Measurements from ENCODE around the gene HRAS.
A peak's percentile ranks its signal among the peaks of the same experiment; 100 is the strongest.
"Not testable (repeated sequence)": the region's sequence is repeated elsewhere in the genome, so short reads cannot be mapped to it uniquely, and the experiment has no call there.

The HRAS gene

DNA sequence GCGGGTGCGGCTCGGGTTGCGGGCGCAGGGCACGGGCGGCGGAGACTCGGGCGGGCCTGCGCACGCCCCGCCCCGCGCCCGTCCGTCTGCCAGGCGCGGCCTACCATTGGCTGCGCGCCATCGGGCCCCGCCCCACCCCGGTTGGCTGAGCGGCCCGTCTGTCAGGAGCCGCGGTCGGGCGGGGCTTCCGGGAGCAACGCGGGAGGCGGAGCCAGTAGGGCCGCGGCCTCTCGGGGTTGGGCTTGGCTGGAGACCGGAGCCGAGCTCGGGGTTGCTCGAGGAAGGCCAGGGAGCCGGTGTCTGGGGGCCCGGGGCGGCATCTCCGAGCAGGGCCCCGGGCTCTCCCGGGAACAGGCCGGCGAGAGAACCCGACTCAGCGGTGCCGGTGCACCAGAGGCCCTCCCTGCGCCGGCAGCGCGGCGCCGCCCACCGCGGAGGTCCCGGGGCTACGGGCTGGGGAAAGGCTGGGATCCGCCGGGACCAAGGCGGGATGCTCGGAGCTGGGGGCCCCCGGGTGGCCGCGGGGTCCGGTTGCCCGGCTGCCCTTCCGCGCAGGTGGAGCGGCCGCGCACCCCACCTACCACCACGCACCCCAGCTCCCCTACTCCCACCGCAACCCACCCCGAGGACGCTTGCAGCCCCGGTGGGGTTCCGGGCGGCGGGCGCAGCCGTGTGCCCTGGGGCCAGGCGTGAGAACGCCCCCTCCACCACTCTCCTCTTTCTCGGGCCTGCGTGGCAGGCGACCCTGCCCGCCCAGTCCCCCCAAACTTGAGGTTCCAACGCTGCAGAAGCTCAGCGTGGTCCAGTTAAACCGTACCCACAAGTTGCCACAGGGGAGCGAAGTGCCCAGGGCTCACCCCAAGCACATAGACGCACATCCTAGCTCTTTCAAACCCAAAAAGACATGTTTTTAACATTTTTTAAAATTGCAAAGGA lies at the start of gene HRAS:
Gene HRAS, minus strand, starts transcription at position 58 of the 936 bp plus-strand sequence.
- DNase-seq: peak; percentile 94

DNA sequence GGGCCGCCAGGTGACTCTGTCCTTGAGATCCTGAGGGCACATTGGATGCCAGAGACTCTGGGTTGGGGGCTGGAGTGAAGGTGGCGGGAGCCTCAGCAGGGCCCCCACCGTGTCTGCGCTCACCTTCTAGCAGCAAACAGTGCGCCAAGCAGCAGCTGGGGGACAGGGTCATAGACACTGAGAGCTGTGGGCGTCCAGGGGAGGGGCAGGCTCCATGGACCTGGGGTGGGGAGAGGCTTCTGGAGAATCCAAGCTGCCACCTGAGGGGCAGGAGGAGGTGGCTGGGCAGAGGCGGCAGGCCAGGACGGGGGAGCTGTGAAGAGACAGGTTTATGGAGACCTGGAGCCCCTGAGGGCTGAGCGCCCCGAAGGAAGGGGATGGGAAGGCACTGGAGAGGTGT lies 48.9 kb upstream of the HRAS start:
- no peak for DNase-seq

- no peak for DNase-seq
These were observed 46.4 kb upstream of the HRAS start for GRCh38 chr11:581752-582151.

- DNase-seq: no peak
These were observed 46.0 kb upstream of the HRAS start for GRCh38 chr11:581342-581741.

DNA sequence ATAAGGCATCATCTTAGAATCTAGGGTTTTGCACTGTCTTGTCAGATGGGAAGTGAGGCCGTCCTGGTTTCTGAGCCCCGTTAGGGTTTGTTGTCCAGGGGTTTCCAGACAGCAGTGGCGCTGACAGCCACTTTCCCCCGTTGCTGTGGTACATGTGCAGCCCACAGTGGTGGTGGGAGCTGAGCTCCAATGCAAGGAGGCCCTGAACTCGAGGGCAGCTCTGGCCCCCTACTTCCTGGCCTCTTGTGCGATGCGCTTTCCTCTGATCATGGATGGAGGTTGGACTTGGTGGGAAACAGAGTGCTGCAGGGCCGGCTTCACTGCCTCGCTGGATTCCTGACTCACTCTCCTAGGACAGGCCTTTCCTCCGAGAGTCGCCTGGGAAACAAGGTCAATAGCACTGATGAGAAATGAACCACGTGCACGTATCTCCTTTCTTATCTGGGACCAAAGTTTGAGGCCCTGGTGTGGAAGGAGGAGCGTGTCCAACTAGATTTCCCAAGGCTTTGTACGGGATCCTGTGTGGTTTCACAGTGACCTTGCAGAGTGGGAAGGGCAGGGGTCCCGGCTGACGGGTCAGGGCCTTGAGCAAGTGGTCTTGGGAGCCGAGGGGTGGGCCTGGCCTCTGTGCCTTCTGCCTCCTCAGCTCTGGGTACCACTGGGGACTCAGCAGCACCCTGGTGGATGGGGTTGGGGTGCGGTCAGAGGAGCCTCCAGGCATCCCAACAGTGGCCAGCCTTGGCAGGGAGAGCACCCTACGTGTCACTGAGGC lies 44.6 kb upstream of the HRAS start:
- no peak for DNase-seq

- DNase-seq: no peak
These were observed 43.1 kb upstream of the HRAS start for GRCh38 chr11:578276-579035.

GRCh38 chr11:577611-577894 lies 42.2 kb upstream of the HRAS start:
- DNase-seq: no peak

GRCh38 chr11:576811-577610 lies 41.6 kb upstream of the HRAS start:
- DNase-seq: no peak

- peak; percentile 93 for DNase-seq
These were observed 40.8 kb upstream of the HRAS start, which contains the start of gene PHRF1 for GRCh38 chr11:575996-576768. Gene PHRF1 (plus strand): TSS chr11:576470. CDS start chr11:581513, 5,043 bp downstream.

- DNase-seq: no peak
These were observed 40.1 kb upstream of the HRAS start for GRCh38 chr11:575313-575995.

GRCh38 chr11:574632-575312 lies 39.4 kb upstream of the HRAS start:
- no peak for DNase-seq

DNA sequence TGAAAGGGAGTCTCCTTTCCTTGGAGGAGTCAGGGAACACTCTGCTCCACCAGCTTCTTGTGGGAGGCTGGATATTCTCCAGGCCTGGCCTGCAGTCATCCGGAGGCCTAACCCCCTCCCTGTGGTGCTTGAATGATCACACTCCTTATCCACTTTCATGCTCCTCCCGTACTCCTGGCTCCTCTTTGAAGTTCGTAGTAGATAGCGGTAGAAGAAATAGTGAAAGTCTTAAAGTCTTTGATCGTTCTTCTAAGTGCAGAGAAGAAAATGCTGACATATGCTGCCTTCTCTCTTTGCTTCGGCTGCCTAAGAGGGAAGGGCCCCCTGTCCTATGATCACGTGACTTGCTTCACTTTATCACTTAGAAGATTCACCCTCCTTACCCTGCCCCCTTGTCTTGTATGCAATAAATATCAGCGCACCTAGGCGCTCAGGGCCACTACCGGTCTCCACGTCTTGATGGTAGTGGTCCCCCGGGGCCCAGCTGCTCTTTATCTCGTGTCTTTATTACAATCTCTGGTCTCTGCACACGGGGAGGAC lies 38.7 kb upstream of the HRAS start:
- DNase-seq: not testable (repeated sequence)

DNA sequence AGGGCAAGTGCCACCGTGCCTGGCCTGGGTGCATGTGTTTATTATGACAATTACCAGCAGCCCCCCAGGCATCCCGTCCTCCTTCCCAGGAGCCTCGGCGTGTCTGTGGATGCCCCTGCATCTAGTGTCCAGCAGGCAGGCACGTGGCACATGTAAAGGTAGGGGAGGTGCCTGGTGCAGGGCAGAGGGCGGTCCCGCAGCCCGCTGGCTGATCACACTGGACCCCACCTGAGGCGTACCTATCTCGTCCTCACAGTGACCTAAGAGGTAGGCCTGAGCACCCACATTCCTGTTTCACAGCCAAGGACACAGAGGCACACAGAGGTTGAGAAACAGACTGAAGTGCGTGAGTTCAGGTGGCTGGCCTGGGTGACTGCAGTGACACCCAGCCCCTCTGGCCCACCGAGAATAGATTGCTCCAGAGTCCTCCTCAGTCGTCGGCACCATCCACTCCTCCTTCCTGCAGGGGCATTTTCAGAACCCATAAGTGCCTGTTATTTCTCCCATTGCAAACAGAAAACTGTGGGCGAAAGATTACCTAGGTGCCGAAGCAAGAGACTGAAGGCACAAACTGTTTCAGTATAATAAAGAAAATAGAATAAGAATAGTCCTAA lies 37.9 kb upstream of the HRAS start:
- DNase-seq: no peak

DNA sequence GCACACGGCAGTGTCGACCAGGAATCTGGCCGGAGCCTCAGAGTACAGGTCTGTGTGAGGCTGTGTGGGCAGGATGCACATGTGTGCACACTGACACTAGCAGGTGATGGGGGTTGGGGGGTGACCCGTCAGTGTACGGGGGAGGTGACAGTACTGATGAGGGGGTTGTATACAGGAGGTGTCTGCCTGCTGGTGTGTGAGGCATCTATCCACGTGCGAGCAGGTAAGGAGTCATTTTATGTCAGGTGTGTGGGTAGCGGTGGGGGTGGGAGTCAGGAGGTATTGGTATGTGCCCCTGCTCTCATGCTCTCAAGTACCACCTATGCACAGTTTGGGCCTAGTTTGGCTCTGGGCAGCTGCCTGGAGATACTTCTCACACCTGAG lies 36.4 kb upstream of the HRAS start:
- DNase-seq: no peak

DNA sequence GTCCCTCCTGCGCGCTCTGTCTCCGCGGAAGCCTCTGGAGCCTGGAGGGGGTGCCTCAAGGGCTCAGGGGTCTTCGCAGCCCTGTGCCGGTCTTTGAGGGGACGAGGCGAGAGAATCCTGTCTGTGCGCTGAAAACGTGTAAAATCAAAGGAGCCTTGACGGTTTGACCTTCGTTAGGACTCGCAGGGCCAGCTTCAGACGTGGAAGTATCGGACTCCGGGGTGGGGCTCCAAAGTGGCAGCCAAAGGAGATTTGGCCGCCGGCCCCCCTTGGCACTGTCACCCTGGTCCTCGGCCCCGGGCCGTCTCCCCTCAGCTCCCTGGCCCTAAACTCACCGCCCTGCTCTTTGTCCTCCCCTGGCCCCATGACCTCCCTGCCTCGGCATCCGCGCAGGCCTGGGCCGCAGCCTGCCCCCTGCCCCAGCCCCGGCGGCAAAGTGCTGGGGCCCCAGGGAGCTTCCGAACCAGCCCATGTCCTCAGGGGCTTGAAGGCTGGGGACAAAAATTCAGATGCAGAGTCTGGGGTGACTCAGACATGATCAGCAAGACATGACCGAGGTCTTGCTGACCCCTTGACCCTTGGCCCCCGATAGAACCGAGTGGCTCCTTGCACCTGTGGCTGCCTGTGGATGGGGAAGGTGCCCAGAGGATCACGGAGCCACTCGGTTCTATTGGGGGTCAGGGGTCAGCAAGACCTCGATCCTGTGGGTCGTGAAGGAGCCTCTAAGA lies 33.9 kb upstream of the HRAS start:
- no peak for DNase-seq

DNA sequence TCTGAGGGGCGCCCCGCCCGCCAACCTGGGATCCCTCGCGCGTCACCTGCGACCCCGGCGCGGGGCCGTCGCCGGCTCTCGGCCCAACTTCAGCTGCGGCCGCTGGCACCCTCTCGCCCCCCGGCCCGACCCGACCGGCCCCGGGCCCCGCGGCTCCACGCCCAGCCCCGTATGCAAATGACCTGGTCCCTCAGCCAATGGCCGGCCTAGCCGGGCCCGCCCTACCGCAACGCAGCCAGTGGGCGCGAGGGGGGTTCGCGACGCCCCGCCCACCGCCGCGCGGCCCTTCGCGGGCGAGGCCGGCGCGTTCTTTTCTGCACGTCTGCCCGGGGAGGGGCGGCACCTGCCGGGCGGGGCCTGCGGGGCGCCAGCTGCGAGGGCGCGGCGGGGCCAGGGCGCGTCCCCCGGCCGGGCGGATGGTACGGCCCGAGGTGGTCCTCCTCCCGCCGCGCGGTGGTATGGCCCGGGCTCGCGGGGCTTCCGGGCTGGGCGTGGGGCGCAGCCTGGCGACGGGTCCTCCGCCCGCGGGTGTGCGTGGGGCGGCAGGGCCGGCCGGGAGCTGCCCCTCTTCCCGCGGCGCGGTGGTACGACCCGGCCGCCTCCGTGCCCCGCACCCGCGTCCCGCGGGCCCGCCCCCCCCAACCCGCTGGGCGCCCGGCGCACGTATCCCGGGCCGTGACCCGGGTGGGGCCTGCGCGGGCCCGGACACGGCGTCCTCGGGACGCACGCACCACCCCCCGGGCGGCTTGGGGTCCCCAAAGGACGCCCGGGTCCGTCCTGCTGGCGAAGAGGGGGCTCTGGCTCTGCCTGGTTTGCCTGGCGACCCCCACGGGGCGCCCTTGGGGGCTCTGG lies 33.2 kb upstream of the HRAS start:
- peak; percentile 93 for DNase-seq

GRCh38 chr11:567629-568292 lies 32.4 kb upstream of the HRAS start:
- no peak for DNase-seq
